ENCODE measurements around the gene RBL1. TPM values are rescaled to one million over a fixed set of nuclear protein-coding genes. Genes with fewer than 3 reads are reported as not detected.
"Not testable (repeated sequence)": the region's sequence is repeated elsewhere in the genome, so short reads cannot be mapped to it uniquely, and the experiment has no call there.

Gene RBL1
- polyA plus RNA-seq, 3 donors: 11.0 to 15.3 (median 12.4) TPM

DNA sequence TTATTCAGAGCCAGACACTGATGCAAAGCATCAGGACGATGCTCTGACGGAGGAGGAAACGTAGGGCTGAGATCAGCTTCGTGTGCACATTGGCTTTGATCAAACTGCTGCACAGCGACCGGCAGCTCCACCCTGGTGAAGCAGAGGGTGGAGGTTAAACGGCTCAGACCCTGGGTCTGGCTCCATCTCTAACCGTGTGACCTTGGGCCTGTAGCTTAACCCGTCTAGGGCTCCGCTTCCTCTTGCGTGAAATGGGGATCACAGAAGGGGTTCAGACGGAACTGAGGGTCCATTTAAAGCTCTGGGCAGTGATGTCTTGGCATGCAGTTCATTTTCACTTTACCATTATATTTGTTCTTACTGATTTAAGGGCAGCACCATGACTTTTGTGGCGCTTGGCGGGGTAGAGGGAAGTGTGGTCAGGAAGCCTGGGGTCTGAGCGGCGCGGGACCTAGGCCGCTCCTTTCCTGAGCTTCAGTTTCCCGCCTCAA, 644 bp downstream of the RBL1 start:
- peak in 1 of 11 donors; percentile 43 for DNase-seq (ENCODE audit: extremely low read depth in 1 of 11, low read depth in 9 of 11, low spot score in 4 of 11)

GRCh38 chr20:37090407-37090806, 5.4 kb downstream of the RBL1 start:
- DNase-seq (ENCODE audit: extremely low read depth in 1 of 11, low read depth in 9 of 11, low spot score in 4 of 11): no peak

- no peak for DNase-seq (ENCODE audit: extremely low read depth in 1 of 11, low read depth in 9 of 11, low spot score in 4 of 11)
Measured at GRCh38 chr20:37081717-37082289, 14.0 kb downstream of the RBL1 start.

GRCh38 chr20:37077009-37077408, 18.8 kb downstream of the RBL1 start:
- no peak for DNase-seq (ENCODE audit: extremely low read depth in 1 of 11, low read depth in 9 of 11, low spot score in 4 of 11)

GRCh38 chr20:37075932-37076685, 19.7 kb downstream of the RBL1 start:
- no peak for DNase-seq (ENCODE audit: extremely low read depth in 1 of 11, low read depth in 9 of 11, low spot score in 4 of 11)

DNA sequence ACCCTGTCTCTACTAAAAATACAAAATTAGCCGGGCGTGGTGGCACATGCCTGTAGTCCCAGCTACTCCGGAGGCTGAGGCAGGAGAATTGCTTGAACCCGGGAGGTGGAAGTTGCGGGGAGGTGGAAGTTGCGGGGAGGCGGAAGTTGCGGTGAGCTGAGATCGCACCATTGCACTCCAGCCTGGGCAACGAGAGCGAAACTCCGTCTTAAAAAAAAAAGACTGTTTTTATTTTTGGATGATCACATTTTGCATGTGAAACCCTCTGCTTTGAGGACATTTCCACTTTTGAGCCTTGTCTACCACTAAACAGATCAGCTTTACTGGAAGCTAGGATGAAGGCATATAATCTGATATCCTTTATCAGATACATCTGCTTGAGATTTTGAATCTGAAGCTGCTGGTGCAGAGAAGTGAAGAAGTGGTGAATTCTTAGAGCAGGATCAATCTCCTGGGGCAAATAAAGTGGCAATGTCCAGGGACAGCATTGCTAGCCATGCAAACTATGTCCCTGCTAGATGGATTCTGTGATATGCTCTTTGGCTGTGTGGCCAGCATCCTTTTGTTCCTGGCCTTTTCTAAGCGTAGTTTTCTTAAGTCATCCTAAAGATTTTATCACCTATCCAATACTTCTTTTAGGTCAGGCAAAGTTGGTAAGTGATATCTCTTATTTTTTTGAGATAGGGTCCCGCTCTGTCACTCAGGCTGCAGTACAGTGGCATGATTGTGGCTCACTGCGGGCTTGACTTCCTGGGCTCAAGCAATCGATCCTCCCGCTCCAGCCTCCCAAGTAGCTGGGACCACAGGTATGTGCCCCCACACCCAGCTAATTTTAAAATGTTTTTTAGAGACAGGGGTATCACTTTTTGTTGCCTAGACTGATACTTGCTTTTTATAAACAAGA, 23.3 kb downstream of the RBL1 start:
- no peak for DNase-seq (ENCODE audit: extremely low read depth in 1 of 11, low read depth in 9 of 11, low spot score in 4 of 11)

DNA sequence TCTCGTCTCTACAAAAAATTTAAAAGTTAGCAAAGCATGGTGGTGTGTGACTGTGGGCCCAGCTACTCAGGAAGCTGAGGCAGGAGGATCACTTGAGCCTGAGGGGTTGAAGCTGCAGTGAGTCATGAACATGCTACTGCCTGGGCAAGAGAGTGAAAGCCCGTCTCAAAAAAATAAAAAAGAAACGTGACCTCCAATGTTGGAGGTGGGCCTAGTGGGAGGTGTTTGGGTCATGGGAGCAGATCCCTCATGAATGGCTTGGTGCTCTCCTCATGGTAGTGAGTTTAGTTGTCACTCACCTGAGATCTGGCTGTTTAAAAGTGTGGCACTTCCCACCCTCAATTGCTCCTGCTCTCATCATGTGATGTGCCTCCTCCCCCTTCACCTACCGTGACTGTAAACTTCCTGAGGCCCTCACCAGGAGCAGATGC, 24.3 kb downstream of the RBL1 start:
- DNase-seq (ENCODE audit: extremely low read depth in 1 of 11, low read depth in 9 of 11, low spot score in 4 of 11): no peak

DNA sequence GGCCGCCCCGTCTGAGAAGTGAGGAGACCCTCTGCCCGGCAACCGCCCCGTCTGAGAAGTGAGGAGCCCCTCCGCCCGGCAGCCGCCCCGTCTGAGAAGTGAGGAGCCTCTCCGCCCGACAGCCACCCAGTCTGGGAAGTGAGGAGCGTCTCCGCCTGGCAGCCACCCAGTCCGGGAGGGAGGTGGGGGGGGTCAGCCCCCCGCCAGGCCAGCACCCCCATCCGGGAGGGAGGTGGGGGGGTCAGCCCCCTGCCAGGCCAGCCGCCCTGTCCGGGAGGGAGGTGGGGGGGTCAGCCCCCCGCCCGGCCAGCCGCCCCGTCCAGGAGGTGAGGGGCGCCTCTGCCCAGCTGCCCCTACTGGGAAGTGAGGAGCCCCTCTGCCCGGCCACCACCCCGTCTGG, 26.2 kb downstream of the RBL1 start:
- not testable (repeated sequence) for DNase-seq (ENCODE audit: extremely low read depth in 1 of 11, low read depth in 9 of 11, low spot score in 4 of 11)

DNA sequence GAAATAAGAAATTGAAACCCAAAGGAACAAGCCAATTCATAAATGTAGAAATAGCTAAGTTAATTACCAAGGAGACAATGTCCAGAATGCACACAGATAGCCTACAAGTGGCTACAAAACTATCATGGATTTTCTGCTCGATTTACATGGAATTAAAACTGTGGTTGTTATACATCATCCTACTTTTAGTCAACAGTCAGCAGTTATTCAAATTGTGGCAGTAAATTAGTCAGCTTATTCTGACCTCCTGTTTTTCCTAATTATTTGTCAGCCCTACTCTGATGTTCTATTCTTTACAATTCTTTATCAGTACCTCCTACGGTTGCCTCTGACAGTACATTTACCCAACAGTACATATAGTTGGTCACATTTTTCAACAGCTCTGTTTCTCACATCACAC, 29.6 kb downstream of the RBL1 start:
- no peak for DNase-seq (ENCODE audit: extremely low read depth in 1 of 11, low read depth in 9 of 11, low spot score in 4 of 11)

- no peak for DNase-seq (ENCODE audit: extremely low read depth in 1 of 11, low read depth in 9 of 11, low spot score in 4 of 11)
Measured at GRCh38 chr20:37055276-37055675, 40.5 kb downstream of the RBL1 start.

DNA sequence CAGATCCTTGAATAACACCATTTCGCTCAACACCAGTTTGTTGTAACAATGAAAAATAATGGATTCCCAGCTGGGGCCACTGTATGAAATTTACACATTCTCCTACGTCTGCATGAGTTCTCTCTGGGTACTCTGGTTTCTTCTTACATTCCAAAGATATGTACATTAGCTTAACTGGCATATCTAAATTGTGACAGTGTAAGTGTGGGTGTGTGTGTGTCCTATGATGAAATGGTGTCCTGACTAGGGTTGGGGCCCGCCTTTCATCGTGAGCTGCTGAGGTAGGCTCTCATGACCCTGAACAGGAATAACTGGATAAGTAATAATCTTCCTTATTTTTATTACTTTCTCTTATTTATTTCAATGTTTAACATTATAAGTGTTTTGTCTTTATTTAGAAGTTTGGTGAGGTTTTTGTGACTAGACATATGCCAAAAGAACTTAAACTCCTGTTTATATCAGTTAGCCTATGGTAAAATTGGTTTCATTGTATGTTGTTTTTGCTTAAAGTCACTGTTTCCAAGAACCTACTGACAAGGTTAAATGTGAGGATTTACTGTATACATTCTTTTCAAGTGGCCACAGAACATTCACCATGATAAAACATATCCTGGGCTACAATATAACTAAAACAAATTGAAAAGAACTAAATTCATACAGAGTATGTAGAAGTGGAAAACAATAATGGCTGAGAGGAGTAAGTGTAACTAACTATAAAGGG, 42.4 kb downstream of the RBL1 start:
- DNase-seq (ENCODE audit: extremely low read depth in 1 of 11, low read depth in 9 of 11, low spot score in 4 of 11): no peak

- no peak for DNase-seq (ENCODE audit: extremely low read depth in 1 of 11, low read depth in 9 of 11, low spot score in 4 of 11)
Measured at GRCh38 chr20:37042986-37043972, 52.5 kb downstream of the RBL1 start.

GRCh38 chr20:37039366-37039765, 56.4 kb downstream of the RBL1 start:
- not testable (repeated sequence) for DNase-seq (ENCODE audit: extremely low read depth in 1 of 11, low read depth in 9 of 11, low spot score in 4 of 11)

DNA sequence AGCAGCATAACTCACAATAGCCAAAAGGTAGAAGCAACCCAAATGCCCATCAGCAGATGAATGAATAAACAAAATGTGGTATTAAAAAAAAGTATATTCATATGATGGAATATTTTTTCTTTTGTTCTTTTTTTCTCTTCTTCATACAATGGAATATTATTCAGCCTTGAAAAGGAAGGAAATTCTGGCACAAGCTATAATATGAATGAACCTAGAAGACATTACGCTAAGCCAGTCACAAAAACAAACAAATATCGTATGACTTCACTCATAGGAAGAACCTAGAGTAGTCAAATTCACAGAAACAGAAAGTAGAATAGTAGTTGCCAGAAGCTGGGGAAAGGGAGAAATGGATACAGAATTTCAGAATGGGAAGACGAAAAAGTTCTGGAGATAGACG, 63.7 kb downstream of the RBL1 start:
- DNase-seq (ENCODE audit: extremely low read depth in 1 of 11, low read depth in 9 of 11, low spot score in 4 of 11): no peak

DNA sequence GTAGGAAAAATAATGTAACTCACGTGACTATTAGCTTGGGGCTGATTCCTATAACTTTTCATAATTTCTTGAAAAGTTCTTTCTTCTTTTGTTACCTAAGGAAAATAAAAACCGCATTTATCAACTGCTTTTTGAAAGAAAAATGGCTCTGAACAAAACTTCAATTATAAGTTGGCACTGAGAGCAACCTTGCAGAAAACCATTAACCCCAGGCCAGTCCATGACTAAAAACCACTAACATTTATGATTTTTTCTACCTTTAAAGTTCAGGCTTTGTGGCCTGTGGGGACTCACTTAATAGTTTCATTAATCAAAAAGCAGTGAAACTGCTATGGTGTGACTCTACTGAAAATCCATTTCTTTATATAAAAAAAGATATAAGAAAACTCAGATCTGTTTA, 75.2 kb downstream of the RBL1 start:
- no peak for DNase-seq (ENCODE audit: extremely low read depth in 1 of 11, low read depth in 9 of 11, low spot score in 4 of 11)

GRCh38 chr20:37012631-37013030, 83.2 kb downstream of the RBL1 start:
- not testable (repeated sequence) for DNase-seq (ENCODE audit: extremely low read depth in 1 of 11, low read depth in 9 of 11, low spot score in 4 of 11)

GRCh38 chr20:37011858-37012257, 83.9 kb downstream of the RBL1 start:
- DNase-seq (ENCODE audit: extremely low read depth in 1 of 11, low read depth in 9 of 11, low spot score in 4 of 11): not testable (repeated sequence)

DNA sequence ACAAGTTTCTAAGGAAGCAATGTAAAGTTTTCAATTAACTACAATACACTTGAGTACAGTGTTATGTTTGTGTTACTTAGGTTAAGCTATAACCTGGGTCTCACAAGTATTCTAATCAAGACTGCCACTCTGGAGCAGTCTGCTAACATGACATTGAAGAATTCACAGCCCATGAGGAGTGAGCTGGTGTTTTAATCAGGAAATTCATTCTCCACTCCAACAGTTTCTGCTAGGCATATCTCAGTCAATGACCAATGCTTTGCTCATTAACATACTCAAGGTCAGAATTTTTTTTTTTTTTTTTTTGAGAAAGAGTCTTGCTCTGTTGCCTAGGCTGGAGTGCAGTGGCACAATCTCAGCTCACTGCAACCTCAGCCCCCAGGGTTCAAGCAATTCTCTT, 84.7 kb downstream of the RBL1 start:
- DNase-seq (ENCODE audit: extremely low read depth in 1 of 11, low read depth in 9 of 11, low spot score in 4 of 11): peak in 1 of 11 donors; percentile 14

Measured in renal cortex interstitium (tissue), 11 donors.